Kidney epithelial cell (primary cell): Measurements from ENCODE around the gene SEMA7A. TPM values are rescaled to one million over a fixed set of nuclear protein-coding genes. Genes with fewer than 3 reads are reported as not detected.

ENCODE experiments used
- DNase-seq: peaks from one replicate; pipeline ENCODE4 v3.0.0-alpha.2; 2010; ENCODE audit warnings: low read depth
- H3K27me3 ChIP-seq: 2 replicates; pipeline ENCODE4 v1.6.0; 2011; ENCODE audit warnings: low read length; ENCODE audit not compliant: control insufficient read depth, insufficient read depth
- H3K36me3 ChIP-seq: 2 replicates; pipeline ENCODE4 v1.5.1; 2011; ENCODE audit warnings: low read length; ENCODE audit not compliant: control insufficient read depth, insufficient read depth
- H3K4me3 ChIP-seq: 2 replicates; pipeline ENCODE4 v1.5.1; 2011; ENCODE audit warnings: low read depth, mild to moderate bottlenecking, control low read depth, low read length
- total RNA-seq: library from RNA; depleted of rRNA; stranded (reverse); fragments of >200 nt; gene quantifications from 2 replicates; pipeline ENCODE4 v1.2.3, GENCODE V29; 2015
- TF ChIP-seq, protein P1 (sequence below): IDR thresholded peaks from 2 replicates; pipeline ENCODE4 v1.5.1; 2011; ENCODE audit warnings: mild to moderate bottlenecking, moderate library complexity, low read length, control low read depth, inconsistent platforms; ENCODE audit not compliant: insufficient read depth, poor library complexity, severe bottlenecking

SEMA7A gene
- total RNA-seq, 1 donor from 2014 or later: 289 TPM

DNA sequence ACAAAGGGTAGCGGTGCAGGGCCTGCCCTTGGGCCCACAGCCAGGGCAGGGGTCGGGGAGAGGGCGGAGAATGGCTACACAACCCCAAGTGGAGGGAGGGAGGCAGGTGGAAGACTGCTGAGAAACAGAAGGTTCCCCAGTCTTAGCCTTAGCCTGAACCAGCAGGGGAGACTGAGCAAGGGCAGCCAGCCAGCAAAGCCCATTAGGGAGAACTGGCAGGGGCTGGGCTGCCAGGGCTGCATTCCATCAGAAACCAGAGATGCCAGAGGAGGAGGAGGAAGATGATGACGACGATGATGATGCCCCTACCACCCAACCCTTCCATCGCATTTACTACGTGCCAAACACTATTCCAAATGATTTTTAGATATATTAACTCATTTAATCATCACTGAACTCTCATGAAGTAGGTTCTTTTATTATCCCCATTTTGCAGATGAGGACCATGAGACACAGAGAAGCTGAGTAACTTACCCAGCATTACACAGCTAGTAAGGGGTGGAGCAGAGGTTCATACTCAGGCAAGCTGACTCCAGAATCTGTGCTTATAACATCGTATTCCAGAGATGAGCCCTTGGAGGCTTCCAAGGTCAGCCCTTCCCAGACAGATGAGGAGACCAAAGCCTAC lies 8.7 kb downstream of the SEMA7A start:
- no peak overlapping the region for H3K4me3 ChIP-seq
- DNase-seq: no peak
- TF ChIP-seq, protein P1, sequence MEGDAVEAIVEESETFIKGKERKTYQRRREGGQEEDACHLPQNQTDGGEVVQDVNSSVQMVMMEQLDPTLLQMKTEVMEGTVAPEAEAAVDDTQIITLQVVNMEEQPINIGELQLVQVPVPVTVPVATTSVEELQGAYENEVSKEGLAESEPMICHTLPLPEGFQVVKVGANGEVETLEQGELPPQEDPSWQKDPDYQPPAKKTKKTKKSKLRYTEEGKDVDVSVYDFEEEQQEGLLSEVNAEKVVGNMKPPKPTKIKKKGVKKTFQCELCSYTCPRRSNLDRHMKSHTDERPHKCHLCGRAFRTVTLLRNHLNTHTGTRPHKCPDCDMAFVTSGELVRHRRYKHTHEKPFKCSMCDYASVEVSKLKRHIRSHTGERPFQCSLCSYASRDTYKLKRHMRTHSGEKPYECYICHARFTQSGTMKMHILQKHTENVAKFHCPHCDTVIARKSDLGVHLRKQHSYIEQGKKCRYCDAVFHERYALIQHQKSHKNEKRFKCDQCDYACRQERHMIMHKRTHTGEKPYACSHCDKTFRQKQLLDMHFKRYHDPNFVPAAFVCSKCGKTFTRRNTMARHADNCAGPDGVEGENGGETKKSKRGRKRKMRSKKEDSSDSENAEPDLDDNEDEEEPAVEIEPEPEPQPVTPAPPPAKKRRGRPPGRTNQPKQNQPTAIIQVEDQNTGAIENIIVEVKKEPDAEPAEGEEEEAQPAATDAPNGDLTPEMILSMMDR: no peak
- no peaks in the 10 kb centered on the region for H3K27me3 ChIP-seq
- H3K36me3 ChIP-seq: no peaks in the 10 kb centered on the region

DNA sequence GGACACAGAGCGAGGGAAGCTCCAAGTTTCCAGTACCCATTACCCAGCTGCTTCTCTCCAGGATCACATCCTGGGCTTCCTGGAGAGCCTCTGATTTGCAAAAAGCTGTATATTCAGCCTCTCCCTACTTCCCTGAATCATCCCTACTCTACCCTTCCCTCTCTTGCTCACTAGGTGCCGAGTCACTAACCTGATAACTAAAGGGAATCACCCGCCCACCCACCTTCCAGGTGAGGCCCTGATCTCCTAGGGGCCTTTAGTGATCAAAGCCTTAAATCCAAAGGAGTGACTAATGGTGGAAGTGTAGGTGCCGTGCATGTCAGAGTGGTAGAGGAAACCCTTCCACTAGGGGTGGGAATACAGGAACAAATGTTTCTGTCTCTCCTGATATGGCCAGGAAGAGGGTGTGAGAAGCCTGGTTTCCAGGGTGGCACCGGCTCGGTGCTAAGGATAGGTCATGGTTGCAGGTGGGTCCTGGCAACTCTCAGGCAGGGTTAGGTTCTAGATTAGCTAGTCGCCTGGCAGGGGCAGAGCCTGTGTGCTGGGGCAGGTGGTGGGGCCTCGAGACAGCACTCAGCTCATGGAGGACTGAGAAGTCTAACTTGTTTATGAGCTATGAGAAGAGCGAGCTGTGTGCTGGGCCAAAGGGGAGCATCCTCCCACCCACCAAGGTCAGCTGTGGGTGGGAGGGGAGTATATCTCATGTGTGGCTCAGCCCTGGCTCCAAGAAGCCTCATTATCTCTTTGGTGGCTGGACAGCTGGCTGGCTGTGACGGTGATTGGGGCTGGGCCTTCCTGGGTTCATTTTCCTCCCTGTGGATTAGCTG lies 10.1 kb downstream of the SEMA7A start:
- no peak overlapping the region for H3K4me3 ChIP-seq
- DNase-seq: no peak
- H3K27me3 ChIP-seq: no peaks in the 10 kb centered on the region
- no peaks in the 10 kb centered on the region for H3K36me3 ChIP-seq
- TF ChIP-seq, protein P1: peak; percentile 2

DNA sequence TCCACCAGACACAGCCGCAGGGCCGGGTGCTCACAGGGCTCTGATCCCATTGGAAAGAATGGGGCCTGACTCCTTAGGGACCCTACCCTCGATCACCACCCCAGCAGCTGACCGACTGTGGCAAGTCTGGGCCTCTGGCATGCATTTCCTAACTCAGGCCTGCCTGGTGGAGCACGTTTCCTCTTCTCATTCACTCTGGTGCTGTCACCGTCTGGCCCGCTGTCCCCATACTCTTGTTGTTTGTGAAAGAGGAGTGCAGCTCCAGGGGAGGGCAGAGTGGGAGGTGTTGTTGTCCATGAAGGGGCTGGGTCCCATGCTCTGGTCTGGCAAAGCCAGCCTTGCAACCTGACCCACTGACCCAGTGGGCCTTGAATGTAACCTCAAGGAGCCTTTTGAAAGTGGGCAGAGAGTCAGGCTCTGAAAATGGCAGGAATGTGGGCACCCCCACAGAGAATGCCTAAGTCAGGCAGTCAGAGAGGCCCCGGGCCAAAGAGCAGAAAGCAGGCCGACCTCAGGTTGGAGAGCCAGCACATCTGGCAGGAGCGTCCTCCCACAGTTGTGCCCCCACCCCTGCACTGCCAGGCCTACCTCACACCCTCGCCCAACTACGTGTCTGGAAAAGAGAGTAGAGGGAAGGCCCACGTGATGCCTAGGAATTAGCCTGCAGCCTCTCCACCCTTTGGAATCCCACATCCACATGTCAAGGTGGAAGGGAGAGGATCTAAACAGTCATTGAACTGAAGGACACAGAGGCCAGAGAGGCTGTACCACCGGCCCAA lies 10.9 kb downstream of the SEMA7A start:
- TF ChIP-seq, protein P1: no peak
- Histone ChIP-seq H3K36me3 (no peaks in the 10 kb centered on the region), H3K4me3 (no peak overlapping the region), H3K27me3 (no peaks in the 10 kb centered on the region)
- no peak for DNase-seq

DNA sequence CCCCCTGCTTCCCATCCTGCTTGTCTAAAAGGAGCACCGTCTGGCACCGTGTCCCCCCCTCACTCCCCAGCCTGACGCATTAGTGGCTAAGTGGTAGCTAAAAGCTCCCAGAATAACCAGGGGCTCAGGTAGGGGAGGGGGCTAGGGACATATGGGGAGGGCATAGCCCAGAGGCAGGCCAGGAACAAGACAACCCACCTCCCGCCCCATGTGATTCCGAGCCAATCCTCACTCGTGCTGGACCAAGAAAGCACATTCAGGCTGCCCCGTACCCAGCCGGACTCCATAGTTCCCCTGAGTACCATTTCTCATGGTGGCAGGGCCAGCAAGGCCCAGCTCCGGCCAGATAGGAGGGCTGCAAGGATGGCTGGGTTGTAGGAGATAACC lies 11.5 kb downstream of the SEMA7A start:
- no peak for DNase-seq
- H3K36me3 ChIP-seq: no peaks in the 10 kb centered on the region

DNA sequence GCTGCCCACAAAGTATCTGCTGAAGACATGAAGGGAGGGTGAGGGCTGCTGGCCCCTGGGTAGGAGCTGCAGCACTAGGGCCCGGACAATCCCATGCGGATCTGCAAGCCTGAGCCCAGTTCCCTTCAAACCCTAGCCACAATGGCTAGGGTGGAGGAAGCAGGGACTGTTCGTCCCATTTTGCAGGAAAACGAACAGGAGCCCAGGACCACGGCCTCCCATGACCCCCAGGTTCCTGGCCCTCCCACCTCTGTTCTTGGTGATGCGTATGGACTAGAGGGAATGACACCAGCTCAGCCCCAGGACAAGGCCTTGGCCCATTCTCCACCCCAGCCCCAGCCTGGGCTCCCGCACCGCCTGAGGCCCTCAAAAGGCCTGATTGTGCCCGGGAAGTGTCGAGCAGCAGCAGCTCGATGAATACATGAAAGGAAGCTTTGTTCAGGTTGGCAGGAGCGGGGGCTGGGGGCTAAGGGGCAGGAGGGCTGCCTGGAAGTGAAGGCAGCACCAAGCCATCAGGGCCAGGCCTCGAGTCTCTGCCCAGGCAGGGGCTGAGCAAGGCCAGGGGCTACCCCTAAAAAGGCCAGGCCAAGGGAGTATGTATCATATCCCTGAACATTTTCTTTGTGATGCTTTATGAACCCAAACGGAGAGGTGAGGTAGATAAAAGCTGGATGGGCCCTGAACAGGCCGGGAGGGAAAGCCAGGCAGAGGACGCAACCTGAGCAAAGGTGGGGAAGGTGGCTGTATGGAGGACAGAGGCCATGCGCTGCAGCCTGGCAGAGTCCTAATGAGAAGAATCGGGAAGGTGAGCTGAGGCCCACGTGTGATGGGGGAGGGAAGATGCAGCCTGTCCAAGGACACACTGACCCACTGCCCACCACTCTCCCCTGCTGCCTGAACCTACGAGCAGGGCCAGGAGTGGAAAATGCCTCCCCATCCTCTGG lies 12.2 kb downstream of the SEMA7A start:
- Histone ChIP-seq H3K36me3 (peaks cover 2% of the 10 kb centered on the region), H3K27me3 (no peaks in the 10 kb centered on the region), H3K4me3 (no peak overlapping the region)
- no peak for DNase-seq
- TF ChIP-seq, protein P1: no peak

More for the DNA sequence above, 11.5 kb downstream of the SEMA7A start:
- TF ChIP-seq, protein P1: no peak
- no peak overlapping the region for H3K4me3 ChIP-seq
- no peaks in the 10 kb centered on the region for H3K27me3 ChIP-seq
